ENCODE measurements around the gene NKAIN2.

DNA sequence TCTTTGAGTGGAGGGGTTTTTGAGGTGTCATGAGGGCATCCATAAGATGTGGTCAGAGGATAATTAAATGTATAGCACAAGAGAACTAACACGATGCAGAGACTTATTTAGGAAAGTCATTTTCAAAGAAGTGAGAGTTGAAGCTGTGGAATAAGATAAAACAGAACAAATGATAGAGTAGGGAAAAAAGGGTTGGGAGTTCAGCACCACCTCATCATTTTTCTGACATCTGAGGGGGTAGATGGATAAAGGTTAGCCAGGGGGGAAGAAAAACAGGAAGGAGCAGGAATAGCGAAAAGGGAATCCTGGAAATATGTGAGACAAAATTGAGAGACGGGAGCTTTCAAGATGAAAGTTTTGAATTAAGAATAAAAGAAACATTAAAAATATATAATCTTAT is 434.2 kb downstream of the NKAIN2 start:
- TF ChIP-seq CTCF (IDR thresholded peaks at IDR 0.05): no peak
- no peak for TF ChIP-seq ZFX (IDR thresholded peaks at IDR 0.05; ENCODE audit: borderline replicate concordance)

Data from 22Rv1 (cell line).